Breast epithelium (tissue), 3 donors: ENCODE results near the gene ZNRF3.

Experiments used
- POLR2A ChIP-seq: fragments of 450-650 bp; IDR thresholded peaks from one replicate; pipeline ENCODE4 v1.6.1; 2016; ENCODE audit warnings: antibody characterized with exemption, mild to moderate bottlenecking, moderate library complexity
- POLR2AphosphoS5 ChIP-seq, 3 donors: sonication (generic); formaldehyde crosslinking; IDR thresholded peaks; one replicate each; pipeline ENCODE4 v1.6.1; 2017; ENCODE audit warnings: antibody characterized with exemption in 3 of 3
- TF ChIP-seq, protein P1 (sequence below), 3 donors: fragments of 450-650 bp; IDR thresholded peaks; one replicate each; pipeline ENCODE4 v1.5.1; 2016 to 2017; ENCODE audit warnings: antibody characterized with exemption in 3 of 3, mild to moderate bottlenecking in 3 of 3, moderate library complexity in 3 of 3

- TF ChIP-seq, protein P1, sequence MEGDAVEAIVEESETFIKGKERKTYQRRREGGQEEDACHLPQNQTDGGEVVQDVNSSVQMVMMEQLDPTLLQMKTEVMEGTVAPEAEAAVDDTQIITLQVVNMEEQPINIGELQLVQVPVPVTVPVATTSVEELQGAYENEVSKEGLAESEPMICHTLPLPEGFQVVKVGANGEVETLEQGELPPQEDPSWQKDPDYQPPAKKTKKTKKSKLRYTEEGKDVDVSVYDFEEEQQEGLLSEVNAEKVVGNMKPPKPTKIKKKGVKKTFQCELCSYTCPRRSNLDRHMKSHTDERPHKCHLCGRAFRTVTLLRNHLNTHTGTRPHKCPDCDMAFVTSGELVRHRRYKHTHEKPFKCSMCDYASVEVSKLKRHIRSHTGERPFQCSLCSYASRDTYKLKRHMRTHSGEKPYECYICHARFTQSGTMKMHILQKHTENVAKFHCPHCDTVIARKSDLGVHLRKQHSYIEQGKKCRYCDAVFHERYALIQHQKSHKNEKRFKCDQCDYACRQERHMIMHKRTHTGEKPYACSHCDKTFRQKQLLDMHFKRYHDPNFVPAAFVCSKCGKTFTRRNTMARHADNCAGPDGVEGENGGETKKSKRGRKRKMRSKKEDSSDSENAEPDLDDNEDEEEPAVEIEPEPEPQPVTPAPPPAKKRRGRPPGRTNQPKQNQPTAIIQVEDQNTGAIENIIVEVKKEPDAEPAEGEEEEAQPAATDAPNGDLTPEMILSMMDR (IDR thresholded peaks at IDR 0.05) = no peak
- TF ChIP-seq POLR2A = no peak
- TF ChIP-seq POLR2AphosphoS5 (IDR thresholded peaks at IDR 0.05) = no peak
These were observed 11.4 kb downstream of the ZNRF3 start for GRCh38 chr22:28894807-28895206.
